Activated CD4-positive, alpha-beta T cell treated with anti-CD3 and anti-CD28 coated beads, Interleukin-2, amount 50 U/mL, for 1 hour (primary cell): Measurements from ENCODE around the gene PRDM1.

Experiments
- DNase-seq: peaks from one replicate; pipeline ENCODE4 v3.0.0-alpha.2; 2020

Gene PRDM1

DNA sequence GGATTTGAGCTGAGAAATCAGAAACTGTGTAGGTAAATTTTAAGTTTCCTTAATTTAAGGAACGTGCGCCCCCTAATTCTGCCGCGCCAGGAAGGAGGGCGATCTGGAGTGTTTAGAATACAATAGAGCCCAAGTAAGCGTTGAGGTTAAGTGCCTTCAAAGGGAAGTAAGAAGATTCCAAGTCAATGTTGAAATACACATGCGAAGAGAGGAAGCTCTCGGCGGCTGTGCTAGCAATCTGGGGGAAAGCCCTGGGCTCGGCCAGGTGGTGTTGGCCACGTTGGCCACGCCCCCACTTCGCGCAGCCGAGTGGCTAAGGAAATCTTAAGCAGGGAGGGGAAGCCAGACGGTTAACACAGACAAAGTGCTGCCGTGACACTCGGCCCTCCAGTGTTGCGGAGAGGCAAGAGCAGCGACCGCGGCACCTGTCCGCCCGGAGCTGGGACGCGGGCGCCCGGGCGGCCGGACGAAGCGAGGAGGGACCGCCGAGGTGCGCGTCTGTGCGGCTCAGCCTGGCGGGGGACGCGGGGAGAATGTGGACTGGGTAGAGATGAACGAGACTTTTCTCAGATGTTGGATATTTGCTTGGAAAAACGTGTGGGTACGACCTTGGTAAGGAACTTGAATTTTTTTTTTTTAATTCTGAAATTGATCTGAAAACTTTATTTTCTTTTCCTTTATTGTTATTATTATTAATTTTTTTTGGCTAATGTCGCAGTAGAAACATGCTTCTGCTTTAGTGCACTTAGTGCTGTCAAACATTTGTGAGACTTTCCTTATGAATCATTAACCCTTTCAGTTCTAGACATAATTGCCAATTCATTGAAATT lies at the start of gene PRDM1:
Gene PRDM1 (plus strand): TSS at position 353 of the 830 bp plus-strand sequence. CDS start 218 bp downstream, at position 571.
- peak; percentile 73 for DNase-seq

DNA sequence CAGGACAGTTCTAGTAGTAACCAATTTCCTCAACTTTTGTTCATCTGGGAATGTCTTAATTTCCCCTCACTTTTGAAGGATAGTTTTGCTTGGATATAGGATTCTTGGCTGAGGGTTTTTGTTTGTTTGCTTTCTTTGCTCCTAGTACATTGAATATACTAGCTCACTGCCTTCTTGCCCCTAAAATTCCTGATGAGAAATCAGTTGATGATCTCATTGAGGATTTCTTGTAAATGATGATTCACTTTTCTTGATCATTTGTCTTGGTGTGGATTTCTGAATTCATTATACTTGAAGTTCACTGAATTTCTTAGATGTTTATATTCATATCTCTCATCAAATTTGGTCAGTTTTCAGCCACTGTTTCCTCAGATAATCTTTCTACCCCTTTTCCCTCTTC lies 49.1 kb upstream of the PRDM1 start:
- no peak for DNase-seq

DNA sequence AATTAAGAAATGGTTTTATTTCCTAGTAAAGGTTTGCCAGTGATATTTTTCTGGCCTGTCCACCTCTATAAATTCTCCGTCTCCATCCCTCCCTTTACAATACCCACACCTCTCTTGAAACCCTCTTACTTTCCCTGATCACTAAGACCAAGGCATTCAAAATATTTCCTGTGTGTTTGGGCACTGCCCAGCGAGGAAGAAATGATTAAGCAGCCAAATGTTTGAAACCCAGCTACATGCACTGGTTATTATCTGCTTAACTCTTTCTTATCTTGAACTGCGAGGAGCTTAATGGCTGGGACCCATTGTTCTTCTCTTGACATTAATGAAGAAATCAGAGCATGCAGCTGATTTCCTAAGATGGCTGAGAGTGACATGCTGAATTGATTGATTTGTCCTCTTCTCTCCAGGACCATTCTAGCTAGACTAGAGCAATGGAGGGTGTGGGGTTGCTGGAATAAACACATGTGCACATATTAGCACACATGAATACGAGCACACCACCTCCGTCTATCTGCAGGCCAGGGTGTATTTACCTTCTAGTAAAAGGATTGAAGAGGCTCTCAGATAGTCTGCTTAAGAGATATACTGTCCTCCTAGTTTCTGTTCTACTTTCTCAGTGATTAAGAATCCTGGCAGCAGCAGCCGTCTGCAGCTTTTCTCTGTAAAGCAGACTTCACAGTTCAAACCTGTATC lies 46.1 kb upstream of the PRDM1 start:
- no peak for DNase-seq

DNA sequence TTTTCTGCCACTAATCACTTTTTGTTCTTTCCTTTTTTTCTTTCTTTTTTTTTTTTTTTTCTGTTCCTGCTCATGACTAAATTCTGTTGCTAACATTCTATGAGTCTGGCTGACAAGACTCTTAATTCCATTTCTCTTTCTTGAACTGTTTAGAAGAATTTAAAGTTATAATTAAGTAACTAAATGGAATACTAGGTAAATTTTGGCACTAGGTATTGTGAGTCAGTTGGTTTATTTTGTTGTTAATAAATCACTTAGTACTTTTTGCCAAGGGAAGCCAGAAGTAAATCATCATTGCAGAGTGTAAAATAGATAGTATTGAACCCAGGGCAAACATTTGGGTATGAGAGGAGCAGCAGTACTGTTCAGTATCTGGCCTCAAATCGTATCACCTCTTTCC lies 42.0 kb upstream of the PRDM1 start:
- no peak for DNase-seq

DNA sequence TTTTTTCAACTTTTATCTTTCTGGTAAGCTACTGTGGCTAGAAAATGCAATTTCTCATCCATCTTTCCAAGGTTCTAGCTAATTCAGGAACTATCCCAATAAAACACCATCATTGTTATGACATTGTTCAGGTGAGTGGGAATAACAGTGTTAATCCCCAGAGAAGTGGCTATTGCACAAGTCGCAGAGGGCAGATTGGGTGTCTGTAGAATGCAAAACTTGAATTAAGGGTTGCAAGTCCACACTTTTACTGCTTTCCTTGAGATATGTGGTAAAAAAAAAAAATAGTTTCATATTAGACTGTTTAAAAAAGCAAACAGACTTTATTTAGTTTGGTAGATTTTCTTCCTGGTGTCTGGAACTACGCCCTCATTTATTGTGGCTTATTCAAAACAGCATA lies 41.1 kb upstream of the PRDM1 start:
- DNase-seq = no peak

DNA sequence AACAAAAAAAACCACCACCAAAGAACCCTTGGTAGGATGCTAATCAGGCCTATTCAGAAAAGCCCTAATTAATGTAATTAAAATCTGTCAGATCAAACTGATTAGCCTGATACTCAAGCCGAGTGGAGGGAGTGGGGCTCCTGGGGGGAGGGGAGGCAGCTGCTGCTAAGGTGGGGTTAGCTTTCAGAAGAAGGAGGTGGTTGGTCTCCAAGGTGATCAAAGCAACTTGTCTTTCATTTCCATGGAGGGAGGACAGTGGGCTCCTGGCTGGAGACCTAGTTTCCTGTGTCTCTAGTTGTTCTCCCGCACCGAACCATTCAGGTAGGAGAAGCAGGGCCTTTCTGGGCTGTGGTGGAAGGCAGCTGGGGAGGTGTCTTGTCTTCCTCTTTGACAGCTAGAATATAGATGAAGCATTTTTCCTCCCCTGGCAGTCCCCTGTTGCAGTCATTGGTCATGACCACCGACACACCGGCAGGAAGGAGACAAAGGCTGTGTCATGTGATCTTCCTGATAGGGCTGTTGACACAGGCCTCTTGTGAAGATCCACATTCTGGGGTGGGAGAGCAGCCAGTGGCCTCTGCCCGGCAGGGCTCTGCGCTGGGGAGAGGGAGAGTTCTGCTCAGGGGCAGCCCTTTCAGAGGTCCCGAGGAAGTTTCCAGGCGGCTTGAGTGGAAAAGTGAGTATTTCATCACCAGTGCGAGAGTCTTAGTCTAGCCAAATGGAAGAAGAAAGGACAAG lies 39.9 kb upstream of the PRDM1 start:
- no peak for DNase-seq

DNA sequence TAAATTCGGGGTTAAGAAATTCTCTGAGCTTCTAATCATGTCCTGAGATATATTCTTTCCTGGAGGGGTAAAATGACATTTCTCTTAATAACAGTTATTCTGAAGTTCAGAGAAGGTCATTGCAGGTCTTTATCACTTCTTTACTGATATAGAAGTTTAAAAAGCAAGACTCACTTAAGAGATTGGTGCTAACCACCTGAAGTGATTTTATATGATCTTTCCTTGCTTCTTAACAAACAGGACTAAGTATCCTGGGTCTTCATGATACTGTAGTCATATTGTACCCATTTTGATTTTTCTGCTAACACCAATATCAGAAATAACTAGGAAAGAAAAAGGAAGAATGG lies 39.3 kb upstream of the PRDM1 start:
- DNase-seq = no peak

DNA sequence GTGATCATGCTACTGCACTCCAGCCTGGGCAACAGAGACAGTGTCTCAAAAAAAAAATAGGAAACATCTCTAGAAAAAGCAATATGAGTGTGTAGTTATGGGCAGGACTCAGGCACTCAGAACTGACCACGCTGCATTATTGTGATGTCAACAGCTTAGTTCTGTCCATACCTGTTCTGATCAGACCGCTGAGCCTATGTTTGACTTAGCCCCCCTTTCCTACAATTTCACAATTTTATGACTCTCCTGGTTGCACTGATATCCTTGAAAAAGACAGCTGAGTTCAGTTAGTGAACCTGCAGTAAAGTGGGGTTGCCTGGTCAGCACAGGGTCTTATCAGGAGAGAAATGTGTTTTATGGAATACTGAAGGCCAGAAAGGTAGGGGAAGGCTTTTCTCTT lies 37.8 kb upstream of the PRDM1 start:
- DNase-seq = no peak

DNA sequence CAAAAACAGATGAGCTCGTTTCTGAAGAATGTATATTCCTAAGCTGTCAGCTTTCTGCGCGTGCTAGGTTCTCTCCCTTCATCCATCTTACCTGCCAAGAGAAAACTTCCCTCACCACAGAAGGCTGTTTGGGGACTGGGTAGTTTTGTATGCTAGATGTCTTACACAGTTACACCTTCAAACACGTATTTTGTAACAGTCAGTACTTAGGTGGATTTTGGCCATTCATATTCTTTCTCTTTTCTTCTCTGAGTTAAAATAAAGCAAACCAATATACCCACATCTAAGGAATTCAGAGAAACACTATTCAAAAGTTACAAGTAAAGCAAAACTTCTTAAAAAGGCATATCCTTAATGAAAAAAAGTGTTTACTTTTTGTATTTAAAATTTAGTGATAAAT lies 35.6 kb upstream of the PRDM1 start:
- DNase-seq = no peak

DNA sequence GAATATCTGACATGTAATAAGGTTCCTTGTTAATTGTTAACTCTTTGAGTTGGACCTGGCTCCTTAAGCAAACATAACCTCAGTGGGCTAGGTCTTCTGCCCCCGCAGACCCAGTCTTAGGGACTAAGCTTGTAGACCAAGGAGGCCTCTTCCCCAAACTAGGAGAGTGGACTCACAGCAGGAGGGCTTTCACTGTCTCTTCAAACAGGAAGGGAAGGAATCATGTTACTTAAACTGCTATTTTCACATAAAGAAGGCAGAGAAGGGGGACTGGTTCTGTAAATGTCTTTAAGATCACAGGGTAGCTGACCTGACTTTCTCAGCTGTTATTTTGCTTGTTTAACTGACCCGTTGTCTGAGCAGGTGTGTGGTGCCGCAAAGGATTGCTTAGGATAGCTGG lies 34.9 kb upstream of the PRDM1 start:
- DNase-seq = no peak

DNA sequence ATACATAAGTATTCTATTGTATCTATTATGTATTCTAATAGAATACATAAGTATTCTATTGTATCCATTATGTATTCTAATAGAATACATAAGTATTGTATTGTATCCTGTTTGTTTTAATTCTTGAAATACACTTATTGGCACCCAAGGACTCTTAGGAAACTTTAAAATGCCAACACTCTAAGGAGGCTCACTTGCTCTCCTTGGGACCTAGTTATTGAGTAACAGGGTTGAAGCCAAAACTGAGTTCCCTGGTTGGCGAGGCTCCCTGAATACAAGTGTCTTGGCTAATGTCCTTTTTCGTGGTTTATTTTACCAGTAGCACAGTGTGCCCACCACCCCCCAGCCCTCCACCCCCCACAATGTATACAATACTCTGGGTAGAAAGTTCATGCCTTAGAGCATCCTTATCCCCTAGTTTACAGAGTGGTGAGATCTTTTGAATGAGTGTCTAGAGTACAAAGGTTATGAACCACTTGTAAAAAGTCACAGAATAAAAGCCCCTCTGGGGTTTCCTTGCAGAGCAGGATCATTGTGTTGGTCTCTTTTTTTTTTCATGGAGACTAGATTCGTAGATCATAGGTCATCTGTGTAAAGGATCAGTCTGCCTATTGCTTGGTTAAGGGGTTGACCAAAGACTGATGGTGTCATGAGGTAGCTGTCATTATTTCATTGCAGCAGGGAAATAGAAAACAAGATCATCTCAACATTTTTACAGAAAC lies 32.5 kb upstream of the PRDM1 start:
- DNase-seq = no peak

DNA sequence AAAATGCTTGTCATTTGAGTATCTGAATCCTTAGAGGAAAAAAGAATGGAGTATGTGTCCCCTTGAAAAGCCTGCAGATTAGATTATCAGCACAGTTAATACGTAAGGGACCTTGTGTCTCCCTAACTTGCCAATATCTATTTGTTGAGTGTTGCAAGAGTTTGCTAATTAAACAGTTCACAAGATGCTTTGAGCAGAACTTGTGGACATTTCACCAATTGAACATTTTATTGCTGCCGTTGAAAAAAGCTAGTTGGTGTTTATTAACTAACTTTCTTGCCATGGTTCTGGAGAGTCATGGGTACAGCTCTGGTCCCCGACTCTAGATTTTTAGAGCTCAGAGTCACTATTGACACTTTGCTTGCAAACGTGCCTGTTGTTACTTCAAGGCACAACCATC lies 30.6 kb upstream of the PRDM1 start:
- DNase-seq = no peak

DNA sequence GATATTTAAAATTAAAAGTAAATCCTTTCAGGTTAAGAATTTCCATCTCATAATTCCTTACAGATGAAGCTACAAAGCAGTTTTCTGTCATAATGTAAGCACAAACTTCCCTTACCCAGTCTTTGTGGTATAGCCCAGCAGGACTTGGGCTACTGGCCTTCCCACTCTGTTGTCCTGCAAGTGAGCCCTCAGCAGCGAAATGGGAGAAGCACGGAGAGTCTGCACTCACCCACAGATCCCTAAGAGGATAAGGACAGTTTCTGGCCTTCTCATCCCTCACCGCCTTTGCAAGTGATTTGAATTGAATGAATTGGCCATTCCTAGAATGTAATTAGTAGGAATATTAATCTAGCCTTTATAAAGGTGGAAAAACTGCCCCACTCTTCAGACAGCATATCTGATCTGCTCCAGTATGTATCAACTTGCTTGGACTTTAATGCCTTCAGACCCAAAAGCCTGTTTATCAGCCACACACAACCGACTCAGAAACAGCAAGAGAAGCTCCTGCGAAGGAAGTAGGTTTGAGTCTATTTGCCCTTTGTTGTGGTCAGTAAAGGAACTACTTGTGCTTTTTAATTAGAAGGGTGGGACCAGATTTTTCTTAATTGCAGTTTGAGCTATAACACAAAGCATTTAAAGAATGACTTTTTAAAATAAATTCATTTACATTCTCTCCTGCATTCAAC lies 29.9 kb upstream of the PRDM1 start:
- no peak for DNase-seq

DNA sequence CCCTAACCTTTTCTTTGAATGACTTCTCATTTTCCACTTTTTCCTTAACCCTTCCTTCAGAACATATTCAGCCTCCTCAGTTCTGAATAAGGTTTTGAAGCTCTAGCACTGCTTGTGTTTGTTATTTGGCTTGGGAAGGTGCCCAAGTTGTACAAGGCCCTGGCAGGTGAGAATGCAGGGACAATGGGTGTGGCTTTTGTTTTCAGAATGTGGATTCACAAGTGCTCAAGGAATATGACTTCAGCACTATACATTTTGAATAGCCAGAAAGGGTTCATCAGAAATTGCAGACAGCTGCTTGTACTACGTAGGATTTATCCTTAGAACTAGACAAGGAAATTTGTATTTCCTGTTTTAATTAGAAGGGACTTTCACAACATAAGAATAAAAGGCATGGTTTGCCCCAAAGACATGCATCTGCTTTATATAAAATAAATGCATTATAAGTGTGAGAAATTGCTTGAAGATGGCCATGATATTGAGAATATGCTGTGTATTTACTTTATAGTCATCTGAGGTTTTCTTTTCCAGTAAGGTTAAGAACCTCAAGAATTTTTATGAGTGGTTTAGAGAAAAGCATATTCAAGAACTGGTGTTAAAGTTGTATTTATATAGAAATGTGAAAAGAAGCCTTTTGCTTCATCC lies 29.3 kb upstream of the PRDM1 start:
- no peak for DNase-seq

DNA sequence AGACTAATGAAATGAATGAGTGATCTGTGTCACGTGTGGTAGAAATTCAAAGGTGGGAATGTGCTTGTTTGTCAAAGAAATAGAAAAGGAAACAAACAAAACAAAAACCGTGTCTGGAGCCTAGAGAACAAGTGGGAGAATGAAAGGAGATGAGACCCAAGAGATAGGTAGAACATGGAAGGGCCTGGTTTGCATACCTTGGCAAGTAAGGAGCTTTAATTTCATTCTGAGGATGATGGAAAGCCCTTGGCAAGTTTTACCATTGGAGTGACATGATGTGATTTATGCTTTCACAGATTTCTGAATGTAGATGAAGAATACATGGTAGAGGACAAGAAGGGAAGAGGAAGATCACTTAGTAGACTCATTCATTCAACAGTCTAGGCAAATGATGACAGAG lies 26.8 kb upstream of the PRDM1 start:
- no peak for DNase-seq

DNA sequence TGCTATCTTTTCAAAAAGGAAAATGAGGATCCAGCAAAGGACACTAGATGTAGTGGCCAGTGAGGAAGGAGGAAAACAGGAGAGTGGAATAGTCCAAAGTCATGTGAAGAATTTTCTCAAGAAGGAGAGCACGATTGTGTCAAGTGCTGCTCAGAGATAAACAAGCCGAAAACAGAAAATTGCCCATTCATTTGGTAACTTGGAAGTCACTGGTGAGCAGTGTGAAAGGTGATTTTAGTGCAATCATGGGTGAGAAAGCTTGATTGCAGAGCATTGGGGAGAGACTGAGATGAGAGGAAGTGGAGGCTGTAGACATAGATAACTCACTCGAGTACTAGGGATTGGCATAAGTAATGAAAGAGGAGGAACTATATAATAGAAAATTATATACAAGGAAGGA lies 26.0 kb upstream of the PRDM1 start:
- no peak for DNase-seq

DNA sequence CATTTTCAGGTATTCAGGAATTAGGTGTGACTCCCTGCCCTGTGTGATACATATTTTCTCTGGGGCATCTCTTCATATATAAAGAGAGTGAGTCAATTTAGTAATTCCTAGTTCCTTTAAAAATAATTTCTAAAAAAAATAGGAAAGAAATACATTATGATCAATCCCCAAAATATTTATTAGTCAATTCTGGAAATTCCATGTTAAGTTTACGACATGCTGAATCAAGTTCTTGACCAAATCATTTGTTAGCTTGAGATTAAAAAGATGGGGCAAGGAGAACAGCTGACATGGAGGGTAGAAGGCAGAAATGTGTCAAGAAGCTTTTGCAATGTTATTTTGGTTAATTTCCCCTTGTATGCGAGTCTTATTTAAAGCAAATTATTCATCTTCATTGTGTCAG lies 22.7 kb upstream of the PRDM1 start:
- no peak for DNase-seq

DNA sequence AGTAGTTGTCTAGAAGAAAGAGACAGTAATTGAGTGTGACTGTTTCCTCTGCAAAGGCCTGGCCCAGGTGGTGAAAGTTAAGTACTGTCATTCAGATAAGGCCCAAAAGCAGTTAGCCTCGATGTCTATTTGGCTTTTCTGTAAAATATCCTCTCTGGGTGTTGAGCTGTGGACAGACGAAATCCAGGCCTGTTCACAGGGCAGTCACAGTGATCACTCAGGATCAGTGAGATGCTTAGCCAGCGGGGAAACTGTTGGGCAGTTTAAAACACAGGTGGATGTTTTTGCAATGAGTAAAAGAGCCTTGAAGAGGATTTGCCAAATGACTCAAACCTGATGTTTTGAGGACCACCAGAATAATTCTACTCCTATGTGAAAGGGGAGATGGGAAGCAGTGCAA lies 22.0 kb upstream of the PRDM1 start:
- DNase-seq = no peak

DNA sequence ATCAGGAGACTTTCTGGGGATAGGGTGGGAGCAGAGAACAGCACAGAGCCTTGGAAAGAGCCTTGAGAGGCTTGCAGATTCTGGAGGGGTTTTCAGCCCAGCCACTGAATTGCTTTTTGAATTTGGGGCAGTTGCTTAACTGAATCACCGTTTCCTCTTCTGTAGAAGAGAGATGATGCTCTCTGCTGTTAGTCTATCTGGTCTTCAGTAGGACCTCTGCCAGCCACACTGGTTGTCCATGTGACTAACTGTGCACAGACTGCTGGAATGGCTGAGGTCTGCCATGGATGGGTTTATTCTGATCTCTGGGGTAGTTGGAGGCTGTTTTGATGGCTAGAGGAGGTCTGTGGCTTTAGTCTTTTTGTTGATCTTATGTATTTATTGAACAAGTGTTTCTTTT lies 21.4 kb upstream of the PRDM1 start:
- no peak for DNase-seq

DNA sequence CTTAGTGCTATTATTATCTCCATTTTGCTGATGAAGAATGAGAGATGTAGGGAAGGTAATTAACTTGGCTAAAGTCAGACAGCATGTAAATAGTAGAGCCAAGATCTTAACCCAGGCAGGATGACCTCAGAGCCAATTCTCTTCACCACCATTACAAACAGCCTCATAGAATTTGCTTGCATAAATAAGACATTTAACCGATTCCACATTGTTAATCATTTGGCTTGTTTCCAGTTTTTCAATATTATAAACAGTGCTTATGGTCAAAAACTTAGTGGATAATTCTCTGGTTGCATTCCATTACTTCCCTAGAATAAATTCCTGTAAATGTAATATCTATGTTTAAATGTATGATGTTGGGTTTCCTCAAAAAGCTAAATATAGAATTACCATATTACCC lies 19.1 kb upstream of the PRDM1 start:
- no peak for DNase-seq

DNA sequence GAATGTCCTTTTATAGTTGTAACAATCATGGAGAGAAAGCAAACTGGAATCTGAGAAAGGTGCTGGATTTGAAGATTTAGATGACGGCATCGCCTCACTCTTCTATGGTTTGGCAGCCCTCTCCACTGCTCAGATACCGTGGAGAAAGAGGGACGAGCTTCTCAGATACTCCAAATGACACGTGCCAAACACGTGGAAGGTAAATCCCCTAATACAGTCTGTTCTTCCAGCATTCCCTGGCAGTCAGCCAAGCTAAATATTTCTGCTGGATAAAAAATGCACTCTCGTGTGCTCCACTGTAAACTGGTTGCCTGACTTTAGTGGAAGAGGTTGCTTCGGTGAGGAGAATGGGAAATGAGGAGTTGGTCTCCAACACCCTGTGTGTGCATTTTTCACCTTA lies 16.7 kb upstream of the PRDM1 start:
- no peak for DNase-seq

DNA sequence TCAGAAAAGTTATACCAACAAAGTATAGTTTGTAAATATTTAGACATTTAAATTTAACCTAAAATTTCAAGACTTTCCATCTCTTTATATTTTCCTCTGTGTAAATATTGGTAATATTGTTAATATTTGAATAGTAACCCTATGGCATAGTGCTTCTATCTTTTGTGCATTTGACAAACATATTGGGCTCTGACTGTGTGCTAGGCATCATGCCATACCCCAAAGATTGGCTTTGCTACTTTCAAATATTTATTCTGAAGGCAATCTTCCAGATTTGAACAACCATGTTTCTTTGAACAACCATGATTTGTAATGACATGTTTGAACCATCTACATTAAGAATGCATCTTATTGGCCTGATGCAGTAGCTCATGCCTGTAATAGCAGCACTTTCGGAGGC lies 15.5 kb upstream of the PRDM1 start:
- no peak for DNase-seq
